Thoracic aorta (tissue), 2 donors: ENCODE data around the gene PHACTR1. TPM values are rescaled to one million over a fixed set of nuclear protein-coding genes. Genes with fewer than 3 reads are reported as not detected.

Experiments
- ATAC-seq: fragments of 150-250 bp; one replicate; pipeline ENCODE4 v1.8.0; 2017; ENCODE audit warnings: low read depth; ENCODE audit not compliant: insufficient number of reproducible peaks, low FRiP score
- DNase-seq: peaks from one replicate; pipeline ENCODE4 v3.0.0-alpha.2; 2020; ENCODE audit warnings: low spot score
- H3K27ac ChIP-seq, 2 donors: fragments of 200-600 bp; sonication (generic); 1 replicate in 1 of 2; 2 replicates in 1 of 2; pipeline ENCODE4 v1.5.1; 2016; ENCODE audit warnings: mild to moderate bottlenecking in 2 of 2, moderate library complexity in 2 of 2
- H3K27me3 ChIP-seq: fragments of 200-600 bp; sonication (generic); replicated peaks from 2 replicates; pipeline ENCODE4 v1.6.0; 2016; ENCODE audit warnings: mild to moderate bottlenecking; ENCODE audit not compliant: insufficient read depth
- H3K36me3 ChIP-seq: fragments of 200-600 bp; sonication (generic); one replicate; pipeline ENCODE4 v1.5.1; 2016
- H3K4me1 ChIP-seq, 2 donors: fragments of 200-600 bp; sonication (generic); 1 replicate in 1 of 2; 2 replicates in 1 of 2; pipeline versions ENCODE4 v1.5.1 to v1.6.0; 2016; ENCODE audit warnings: low read depth in 2 of 2, mild to moderate bottlenecking in 1 of 2; ENCODE audit not compliant: control insufficient read depth in 1 of 2
- H3K4me3 ChIP-seq: fragments of 200-600 bp; sonication (generic); 2 replicates; pipeline ENCODE4 v1.5.1; 2016; ENCODE audit warnings: mild to moderate bottlenecking
- H3K9me3 ChIP-seq: fragments of 200-600 bp; sonication (generic); 2 replicates; pipeline ENCODE4 v1.5.1; 2016
- total RNA-seq, 2 donors: library from RNA; depleted of rRNA; stranded (reverse); fragments of >200 nt; gene quantifications; one replicate each; pipeline versions ENCODE4 v1.1.0 to v1.2.3, GENCODE V29; 2016
- TF ChIP-seq, protein P1 (sequence below): fragments of 200-600 bp; sonication (generic); IDR thresholded peaks from one replicate; pipeline ENCODE4 v1.5.1; 2019; ENCODE audit warnings: antibody characterized with exemption

The PHACTR1 gene
- total RNA-seq, 2 donors from 2014 or later = 42.9 to 69.1 TPM

- Histone ChIP-seq H3K4me3 (no peak overlapping the region), H3K27ac (no peak overlapping the region), H3K36me3 (no peaks in the 10 kb centered on the region), H3K27me3 (no peaks in the 10 kb centered on the region), H3K9me3 (no peaks in the 10 kb centered on the region), H3K4me1 (no peaks in the 10 kb centered on the region)
- ATAC-seq (no peak), DNase-seq (no peak)
- TF ChIP-seq, protein P1, sequence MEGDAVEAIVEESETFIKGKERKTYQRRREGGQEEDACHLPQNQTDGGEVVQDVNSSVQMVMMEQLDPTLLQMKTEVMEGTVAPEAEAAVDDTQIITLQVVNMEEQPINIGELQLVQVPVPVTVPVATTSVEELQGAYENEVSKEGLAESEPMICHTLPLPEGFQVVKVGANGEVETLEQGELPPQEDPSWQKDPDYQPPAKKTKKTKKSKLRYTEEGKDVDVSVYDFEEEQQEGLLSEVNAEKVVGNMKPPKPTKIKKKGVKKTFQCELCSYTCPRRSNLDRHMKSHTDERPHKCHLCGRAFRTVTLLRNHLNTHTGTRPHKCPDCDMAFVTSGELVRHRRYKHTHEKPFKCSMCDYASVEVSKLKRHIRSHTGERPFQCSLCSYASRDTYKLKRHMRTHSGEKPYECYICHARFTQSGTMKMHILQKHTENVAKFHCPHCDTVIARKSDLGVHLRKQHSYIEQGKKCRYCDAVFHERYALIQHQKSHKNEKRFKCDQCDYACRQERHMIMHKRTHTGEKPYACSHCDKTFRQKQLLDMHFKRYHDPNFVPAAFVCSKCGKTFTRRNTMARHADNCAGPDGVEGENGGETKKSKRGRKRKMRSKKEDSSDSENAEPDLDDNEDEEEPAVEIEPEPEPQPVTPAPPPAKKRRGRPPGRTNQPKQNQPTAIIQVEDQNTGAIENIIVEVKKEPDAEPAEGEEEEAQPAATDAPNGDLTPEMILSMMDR = no peak
These were observed 446.8 kb downstream of the PHACTR1 start for GRCh38 chr6:13163161-13163944.

GRCh38 chr6:13164291-13164690 lies 447.7 kb downstream of the PHACTR1 start:
- Histone ChIP-seq H3K9me3 (no peaks in the 10 kb centered on the region), H3K4me1 (no peaks in the 10 kb centered on the region)

GRCh38 chr6:13165502-13166172 lies 449.1 kb downstream of the PHACTR1 start:
- H3K36me3 ChIP-seq = no peaks in the 10 kb centered on the region
- DNase-seq (no peak), ATAC-seq (no peak)
- H3K4me3 ChIP-seq = no peak overlapping the region
- H3K27me3 ChIP-seq = no peaks in the 10 kb centered on the region
- TF ChIP-seq, protein P1 = no peak
- H3K4me1 ChIP-seq = no peaks in the 10 kb centered on the region
- no peak overlapping the region for H3K27ac ChIP-seq
- H3K9me3 ChIP-seq = no peaks in the 10 kb centered on the region

More at GRCh38 chr6:13164291-13164690, 447.7 kb downstream of the PHACTR1 start:
- DNase-seq (no peak), ATAC-seq (no peak)
- TF ChIP-seq, protein P1 = no peak
- Histone ChIP-seq H3K36me3 (no peaks in the 10 kb centered on the region), H3K4me3 (no peak overlapping the region), H3K27me3 (no peaks in the 10 kb centered on the region), H3K27ac (no peak overlapping the region)

- Histone ChIP-seq H3K4me1 (no peaks in the 10 kb centered on the region), H3K36me3 (no peaks in the 10 kb centered on the region), H3K4me3 (no peak overlapping the region), H3K27ac (no peak overlapping the region), H3K9me3 (no peaks in the 10 kb centered on the region), H3K27me3 (no peaks in the 10 kb centered on the region)
- ATAC-seq (no peak), DNase-seq (no peak)
- TF ChIP-seq, protein P1 = no peak
These were observed 449.7 kb downstream of the PHACTR1 start for GRCh38 chr6:13166269-13166668.

DNA sequence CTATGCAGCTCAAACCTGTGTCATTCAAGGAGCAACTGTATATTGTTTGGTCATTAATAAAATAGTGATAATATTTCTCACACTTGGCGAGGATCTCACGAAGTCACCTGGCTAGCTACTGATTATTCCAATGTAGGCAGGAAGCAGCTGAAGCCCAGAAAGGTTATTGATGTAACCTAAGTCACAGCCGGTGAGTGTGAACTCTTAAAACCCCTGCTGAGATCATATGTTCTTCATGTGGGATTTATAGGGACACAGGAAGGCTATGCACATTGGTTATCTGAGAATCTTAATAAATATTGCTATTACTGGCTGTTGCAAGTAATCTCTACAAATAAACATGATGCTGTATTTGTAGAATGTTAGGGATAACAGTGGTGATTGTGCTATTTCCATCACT lies 450.3 kb downstream of the PHACTR1 start:
- no peaks in the 10 kb centered on the region for H3K36me3 ChIP-seq
- H3K9me3 ChIP-seq = no peaks in the 10 kb centered on the region
- no peak overlapping the region for H3K27ac ChIP-seq
- no peak for ATAC-seq
- H3K4me3 ChIP-seq = no peak overlapping the region
- TF ChIP-seq, protein P1 = no peak
- H3K4me1 ChIP-seq = no peaks in the 10 kb centered on the region
- no peaks in the 10 kb centered on the region for H3K27me3 ChIP-seq
- DNase-seq = no peak
